GM12801 (cell line): ENCODE results near the gene GZMH.

Source experiments
- TF ChIP-seq, protein P1 (sequence below): IDR thresholded peaks from one replicate; pipeline ENCODE4 v1.5.1; 2011; ENCODE audit warnings: control low read depth; ENCODE audit not compliant: insufficient read length; ENCODE audit errors: extremely low read depth

GZMH gene

DNA sequence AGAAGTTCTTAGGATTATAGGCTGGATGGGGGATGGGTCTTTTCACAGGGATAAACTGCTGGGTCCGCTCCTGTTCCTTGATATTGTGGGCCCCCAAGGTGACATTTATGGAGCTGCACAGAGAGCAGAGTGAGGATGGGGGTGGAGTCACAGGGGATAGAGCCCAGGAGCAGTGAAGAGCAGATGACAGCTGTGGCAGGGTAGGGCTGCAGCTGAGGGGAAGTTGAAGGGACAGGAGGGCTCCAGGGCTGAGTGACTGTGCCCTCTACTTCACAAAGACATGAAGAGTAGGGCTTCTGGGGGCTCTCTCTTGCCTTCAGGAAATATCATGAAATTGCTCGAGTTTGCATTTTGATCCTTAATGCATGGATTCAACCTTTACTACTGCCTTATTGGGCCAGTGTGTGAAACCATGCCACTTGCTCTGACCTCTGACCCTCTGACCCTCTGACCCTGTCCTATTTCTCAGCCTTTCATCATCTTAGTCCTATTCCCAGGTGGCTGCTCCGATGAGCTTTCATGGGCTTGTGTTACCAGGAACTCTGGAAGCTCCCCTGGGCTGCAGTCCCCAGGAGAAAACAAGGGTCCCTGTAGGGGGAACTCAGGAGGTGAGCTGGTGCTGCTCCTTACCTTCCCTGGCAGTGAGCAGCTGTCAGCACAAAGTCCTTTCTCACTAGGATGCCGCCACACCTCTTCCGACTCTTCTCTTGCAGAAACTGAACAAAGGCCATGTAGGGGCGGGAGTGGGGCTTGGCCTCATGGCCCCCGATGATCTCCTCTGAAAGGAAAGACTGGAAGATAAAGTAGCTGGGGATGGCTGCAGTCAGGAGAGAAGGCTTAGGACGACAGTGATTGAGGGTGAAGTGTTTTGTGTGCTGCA is 1.6 kb downstream of the GZMH start:
- TF ChIP-seq, protein P1, sequence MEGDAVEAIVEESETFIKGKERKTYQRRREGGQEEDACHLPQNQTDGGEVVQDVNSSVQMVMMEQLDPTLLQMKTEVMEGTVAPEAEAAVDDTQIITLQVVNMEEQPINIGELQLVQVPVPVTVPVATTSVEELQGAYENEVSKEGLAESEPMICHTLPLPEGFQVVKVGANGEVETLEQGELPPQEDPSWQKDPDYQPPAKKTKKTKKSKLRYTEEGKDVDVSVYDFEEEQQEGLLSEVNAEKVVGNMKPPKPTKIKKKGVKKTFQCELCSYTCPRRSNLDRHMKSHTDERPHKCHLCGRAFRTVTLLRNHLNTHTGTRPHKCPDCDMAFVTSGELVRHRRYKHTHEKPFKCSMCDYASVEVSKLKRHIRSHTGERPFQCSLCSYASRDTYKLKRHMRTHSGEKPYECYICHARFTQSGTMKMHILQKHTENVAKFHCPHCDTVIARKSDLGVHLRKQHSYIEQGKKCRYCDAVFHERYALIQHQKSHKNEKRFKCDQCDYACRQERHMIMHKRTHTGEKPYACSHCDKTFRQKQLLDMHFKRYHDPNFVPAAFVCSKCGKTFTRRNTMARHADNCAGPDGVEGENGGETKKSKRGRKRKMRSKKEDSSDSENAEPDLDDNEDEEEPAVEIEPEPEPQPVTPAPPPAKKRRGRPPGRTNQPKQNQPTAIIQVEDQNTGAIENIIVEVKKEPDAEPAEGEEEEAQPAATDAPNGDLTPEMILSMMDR, result no peak

DNA sequence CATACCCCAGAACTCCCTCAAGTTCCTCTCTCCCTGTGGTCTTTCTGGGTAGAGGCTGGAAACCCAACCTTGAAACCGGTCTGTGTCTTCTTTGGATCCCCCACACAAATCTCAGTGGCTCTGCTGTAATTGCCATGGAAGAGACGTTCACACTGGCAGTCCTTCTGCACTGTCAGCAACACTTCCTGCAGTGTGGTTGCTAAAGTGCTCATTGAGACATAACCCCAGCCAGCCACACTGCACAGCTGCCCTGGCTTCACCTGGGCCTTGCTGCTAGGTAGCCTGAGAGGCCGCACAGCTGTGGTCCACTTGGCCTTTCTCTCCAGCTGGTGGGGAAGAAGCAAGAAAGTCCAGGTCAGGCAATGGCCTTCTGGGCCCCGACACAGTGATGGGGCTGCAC is 2.4 kb downstream of the GZMH start:
- TF ChIP-seq, protein P1, result no peak

DNA sequence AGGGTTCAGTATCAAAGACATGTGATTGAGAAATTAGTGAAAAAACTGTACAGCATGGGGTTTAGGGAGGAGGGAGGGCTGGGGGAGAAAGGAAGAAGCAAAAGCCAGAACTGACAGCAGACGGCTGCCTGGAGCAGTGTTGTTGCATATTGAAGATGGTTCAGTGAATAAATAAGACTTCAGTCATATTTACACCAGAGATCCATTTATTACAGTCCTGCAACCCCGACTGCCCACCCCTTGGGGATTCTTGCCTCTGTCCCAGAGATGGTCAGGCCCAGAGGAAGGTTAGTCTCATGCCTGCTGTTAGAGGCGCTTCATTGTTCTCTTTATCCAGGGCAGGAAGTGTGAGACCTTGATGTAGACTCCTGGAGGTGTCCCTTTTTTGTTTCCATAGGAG is 3.2 kb downstream of the GZMH start:
- TF ChIP-seq, protein P1, result no peak

DNA sequence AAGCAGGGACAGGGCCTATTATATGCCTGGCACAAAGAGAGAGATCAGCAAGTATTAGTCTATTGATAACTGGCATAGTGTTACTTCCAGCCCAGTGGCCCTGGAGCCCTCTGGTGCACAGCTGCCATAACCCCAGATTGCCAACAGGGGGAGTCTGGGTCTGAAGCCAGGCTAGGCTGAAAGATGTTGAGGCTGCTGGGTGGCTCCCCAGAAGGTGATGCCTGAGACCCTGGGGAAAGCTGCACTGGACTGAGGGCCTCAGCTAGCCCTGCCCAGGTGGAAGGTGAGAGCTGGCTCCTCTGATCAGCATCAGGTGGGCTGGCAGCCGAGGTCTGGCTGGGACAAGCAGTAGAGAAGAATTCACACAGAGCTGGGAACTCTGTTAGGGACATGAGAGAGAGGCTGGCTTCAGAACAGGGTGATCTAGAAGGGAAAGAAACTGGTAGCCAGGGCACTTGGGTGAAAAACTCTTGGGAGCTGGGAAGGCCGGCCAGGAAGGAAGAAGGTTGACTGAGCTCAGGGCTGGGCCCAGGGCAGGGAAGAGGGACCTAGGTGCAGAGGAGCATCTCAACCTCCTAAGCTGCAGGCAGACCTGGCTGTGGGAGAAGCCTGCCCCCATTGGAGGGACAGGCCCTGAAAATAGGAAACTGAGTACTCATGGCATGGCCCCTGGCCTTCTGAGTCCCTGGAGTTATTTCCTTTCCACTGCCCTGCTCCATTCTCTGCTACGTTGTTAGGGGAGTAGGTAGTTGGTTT is 3.9 kb downstream of the GZMH start:
- TF ChIP-seq, protein P1, result no peak

DNA sequence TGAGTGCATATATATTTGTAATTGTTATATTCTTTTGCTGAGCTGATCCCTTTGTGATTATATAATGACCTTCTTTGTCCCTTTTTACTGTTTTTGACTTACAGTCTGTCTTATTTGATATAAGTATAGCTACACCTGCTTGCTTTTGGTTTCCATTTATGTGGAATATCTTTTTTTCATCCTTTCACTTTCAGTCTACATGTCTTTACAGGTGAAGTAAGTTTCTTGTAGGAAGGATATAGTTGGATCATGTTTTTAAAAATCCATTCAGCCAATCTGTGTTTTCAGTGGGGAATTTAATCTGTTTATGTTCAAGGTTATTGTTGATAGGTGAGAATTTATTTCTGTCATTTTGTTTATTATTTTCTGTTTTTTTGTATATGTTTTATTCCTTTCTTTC is 12.1 kb downstream of the GZMH start:
- TF ChIP-seq, protein P1, result no peak

DNA sequence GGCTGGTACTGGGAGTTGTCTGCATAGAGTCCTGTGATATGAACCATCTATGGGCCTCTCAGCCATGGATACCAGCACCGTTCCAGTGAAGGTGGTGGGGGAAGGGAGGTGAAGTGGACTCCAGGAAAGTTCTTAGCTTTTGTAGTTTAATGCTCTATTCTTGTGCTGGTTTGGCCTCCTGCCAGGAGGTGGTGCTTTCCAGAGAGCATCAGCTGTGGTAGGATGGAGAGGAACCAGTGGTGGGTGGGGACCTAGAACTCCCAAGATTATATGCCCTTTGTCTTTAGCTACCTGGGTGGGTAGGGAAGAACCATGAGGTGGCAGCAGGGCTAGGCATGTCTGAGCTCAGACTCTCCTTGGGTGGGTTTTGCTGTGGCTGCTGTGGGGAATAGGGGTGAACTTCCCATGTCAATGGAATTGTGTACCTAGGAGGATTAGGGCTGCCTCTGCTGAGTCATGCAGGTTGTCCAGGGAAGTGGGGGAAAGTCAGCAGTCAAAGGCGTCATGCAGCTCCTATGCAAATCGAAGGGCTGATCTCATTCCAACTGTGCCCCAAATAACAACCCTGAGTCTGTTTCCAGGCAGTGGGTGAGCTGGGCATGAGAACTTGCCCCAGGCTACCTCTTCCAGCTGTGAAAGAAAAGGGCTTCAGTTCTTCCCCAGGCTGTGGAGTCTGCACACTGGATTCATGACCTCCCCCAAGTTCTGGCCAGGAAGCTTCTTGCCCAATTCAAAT is 14.2 kb downstream of the GZMH start:
- TF ChIP-seq, protein P1, result no peak

DNA sequence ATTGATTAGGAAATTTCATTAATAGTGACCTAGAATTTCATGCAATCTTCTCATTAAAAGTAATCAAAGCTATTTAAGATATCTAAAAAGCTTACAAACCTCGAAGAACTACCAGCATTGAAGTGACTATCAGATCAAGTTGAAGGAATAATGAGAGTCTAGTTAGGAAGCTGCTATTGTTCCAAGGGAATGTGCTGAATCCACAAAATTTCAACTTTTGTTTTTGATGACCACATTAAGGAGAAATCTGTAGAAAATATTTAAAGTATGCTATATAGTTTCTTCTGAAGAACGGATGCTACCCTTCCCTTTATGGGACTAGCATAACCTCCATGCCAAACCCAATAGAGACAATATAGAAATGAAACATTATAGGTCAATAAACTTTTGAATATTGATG is 30.9 kb downstream of the GZMH start:
- TF ChIP-seq, protein P1, result no peak
